Adrenal gland (tissue), 12 donors: Measurements from ENCODE around the gene SRRM1. TPM values are rescaled to one million over a fixed set of nuclear protein-coding genes. Genes with fewer than 3 reads are reported as not detected.

ENCODE experiments used
- DNase-seq, 7 donors: peaks; one replicate each; pipeline ENCODE4 v3.0.0-alpha.2; 2019 to 2020
- H3K27ac ChIP-seq, 5 donors: fragments of 200-600 bp; sonication (generic) in 4 of 5; 1 replicate in 3 of 5; 2 replicates in 2 of 5; pipeline versions ENCODE4 v1.5.1 to v1.8.0; 2016 to 2020; ENCODE audit warnings: mild to moderate bottlenecking in 1 of 5
- H3K27me3 ChIP-seq: fragments of 200-600 bp; 2 replicates; pipeline ENCODE4 v1.8.0; 2021
- H3K36me3 ChIP-seq, 2 donors: fragments of 200-600 bp; replicated peaks in 1 of 2; 1 replicate in 1 of 2; 2 replicates in 1 of 2; pipeline versions ENCODE4 v1.5.1 to v1.8.0; 2018 to 2022
- H3K4me1 ChIP-seq, 2 donors: fragments of 200-600 bp; replicated peaks in 1 of 2; 1 replicate in 1 of 2; 2 replicates in 1 of 2; pipeline versions ENCODE4 v1.5.1 to v1.8.0; 2018 to 2021
- H3K4me3 ChIP-seq, 4 donors: fragments of 200-600 bp; sonication (generic) in 3 of 4; one replicate each; pipeline ENCODE4 v1.5.1; 2016 to 2018
- H3K9me3 ChIP-seq, 3 donors: fragments of 200-600 bp; sonication (generic) in 1 of 3; replicated peaks in 1 of 3; 1 replicate in 2 of 3; 2 replicates in 1 of 3; pipeline versions ENCODE4 v1.5.1 to v1.8.0; 2016 to 2021
- CTCF ChIP-seq, 6 experiments: fragments of 450-650 bp in 4 of 6; fragments of 200-600 bp in 2 of 6; sonication (generic) in 1 of 6; IDR thresholded peaks; 1 replicate in 5 of 6; 2 replicates in 1 of 6; pipeline versions ENCODE4 v1.5.1 to v1.8.0; 2016 to 2021; ENCODE audit warnings: antibody characterized with exemption in 6 of 6, mild to moderate bottlenecking in 2 of 6, moderate library complexity in 1 of 6
- POLR2A ChIP-seq, 2 donors: fragments of 450-650 bp; IDR thresholded peaks; one replicate each; pipeline ENCODE4 v1.6.1; 2017; ENCODE audit warnings: antibody characterized with exemption in 2 of 2, mild to moderate bottlenecking in 2 of 2, moderate library complexity in 1 of 2
- WGBS, 4 donors: extraction: QIAGEN DNeasy Blood & Tissue Kit in 2 of 4; methylation state at CpG; one replicate each; pipeline versions ENCODE4 v1.1.5 to v1.1.7; 2013 to 2017; 5-methylcytosine and 5-hydroxymethylcytosine counted together
- intact Hi-C, 2 donors: fragments of 100-400 bp; cut with DNase I; formaldehyde crosslinking; loops; one replicate each; pipeline versions ENCODE4 v1.14.1 to v1.15.0; 2022 to 2023
- polyA plus RNA-seq, 3 donors: library from polyadenylated mRNA; stranded (reverse); fragments of 200-250 nt in 2 of 3; fragments of 350-450 nt in 1 of 3; fragmentation: Illumina TruSeq in 1 of 3; extraction: RNeasy Lipid Tissue Mini Kit (QIAGEN cat#74804) in 1 of 3; gene quantifications; one replicate each; pipeline ENCODE4 v1.2.3, GENCODE V29; 2013 to 2014
- total RNA-seq, 9 donors: library from RNA; depleted of rRNA in 4 of 9; stranded (reverse); fragments of >200 nt in 4 of 9; fragments of 120-200 nt in 1 of 9; fragmentation: NEBNext Ultra II Directional in 1 of 9; extraction: Animal tissue kit (Norgen Biotek cat#: 25700) in 1 of 9; gene quantifications; one replicate each; pipeline versions ENCODE4 v1.1.0 to v1.2.4, GENCODE V29; 2013 to 2023
- donor health status: healthy with polysubstance abuse.
- donor health status: Bipolar disorder and iron deficiency.
- donor health status: DM: yes; HTN: yes; CAD: no.
- donor health status: DM: no; HTN: no; CAD: no.
- donor health status: DM: no; HTN: no; CAD: no.
- donor health status: DM: yes; HTN: yes; CAD: no.

The SRRM1 gene
- total and polyA plus RNA-seq, 12 donors: 30.0 to 121 (median 80.3) TPM

GRCh38 chr1:24657781-24658180 lies 14.7 kb downstream of the SRRM1 start:
- Histone ChIP-seq H3K4me3 (no peak overlapping the region), H3K36me3 (peaks cover 0 to 96% of the 10 kb centered on the region in 2 donors), H3K27ac (no peak overlapping the region), H3K4me1 (peaks cover 0 to 23% of the 10 kb centered on the region in 2 donors), H3K9me3 (no peaks in the 10 kb centered on the region), H3K27me3 (no peaks in the 10 kb centered on the region)
- 89 to 93% (median 91%) methylated on average over 3 of the region's 3 CpGs for WGBS, 4 donors
- TF ChIP-seq CTCF (IDR thresholded peaks at IDR 0.05) (no peak), POLR2A (IDR thresholded peaks at IDR 0.05) (no peak)
- intact Hi-C loops: loop anchor here in 1 of 2 donors (10.0 kb wide), 1 partner anchor 567 kb away; no protein-coding TSS in a partner anchor
- no peak for DNase-seq

GRCh38 chr1:24659166-24659904 lies 16.2 kb downstream of the SRRM1 start:
- peaks cover 0 to 96% of the 10 kb centered on the region in 2 donors for H3K36me3 ChIP-seq

GRCh38 chr1:24659993-24660665 lies 17.0 kb downstream of the SRRM1 start:
- no peak overlapping the region for H3K4me3 ChIP-seq
- H3K36me3 ChIP-seq: peaks cover 0 to 96% of the 10 kb centered on the region in 2 donors
- WGBS, 4 donors: 28 to 41% (median 37%) methylated on average over 1 of the region's 1 CpG
- no peaks in the 10 kb centered on the region for H3K9me3 ChIP-seq
- intact Hi-C loops: loop anchor here in 1 of 2 donors (10.0 kb wide), 1 partner anchor 565 kb away; no protein-coding TSS in a partner anchor
- TF ChIP-seq CTCF (IDR thresholded peaks at IDR 0.05) (no peak), POLR2A (IDR thresholded peaks at IDR 0.05) (no peak)
- no peak for DNase-seq
- H3K4me1 ChIP-seq: peaks cover 0 to 23% of the 10 kb centered on the region in 2 donors
- H3K27me3 ChIP-seq: no peaks in the 10 kb centered on the region
- no peak overlapping the region for H3K27ac ChIP-seq

More at GRCh38 chr1:24659166-24659904, 16.2 kb downstream of the SRRM1 start:
- no peaks in the 10 kb centered on the region for H3K27me3 ChIP-seq
- H3K4me1 ChIP-seq: peaks cover 0 to 23% of the 10 kb centered on the region in 2 donors
- H3K27ac ChIP-seq: no peak overlapping the region
- intact Hi-C loops: loop anchor here in 1 of 2 donors (10.0 kb wide), 1 partner anchor 565 kb away; no protein-coding TSS in a partner anchor
- no peak overlapping the region for H3K4me3 ChIP-seq
- no peak for DNase-seq
- 96 to 100% (median 99%) methylated on average over 2 of the region's 2 CpGs for WGBS, 4 donors
- no peaks in the 10 kb centered on the region for H3K9me3 ChIP-seq
- TF ChIP-seq POLR2A (IDR thresholded peaks at IDR 0.05): no peak

- 73 to 79% (median 76%) methylated on average over 2 of the region's 2 CpGs for WGBS, 4 donors
- Histone ChIP-seq H3K27me3 (no peaks in the 10 kb centered on the region), H3K4me3 (no peak overlapping the region), H3K27ac (no peak overlapping the region), H3K4me1 (no peaks in the 10 kb centered on the region), H3K36me3 (peaks cover 0 to 98% of the 10 kb centered on the region in 2 donors), H3K9me3 (no peaks in the 10 kb centered on the region)
- intact Hi-C loops: no loop called here
- no peak for DNase-seq
- TF ChIP-seq POLR2A (IDR thresholded peaks at IDR 0.05): no peak
- no peak for TF ChIP-seq CTCF (IDR thresholded peaks at IDR 0.05)
These were observed 21.5 kb downstream of the SRRM1 start for GRCh38 chr1:24664507-24665033.
